GM19240 (cell line): Measurements from ENCODE around the gene GABRB3.

ENCODE experiments used
- DNase-seq: peaks from one replicate; pipeline ENCODE4 v3.0.0; 2011; ENCODE audit warnings: low spot score; ENCODE audit not compliant: insufficient read length

Gene GABRB3

GRCh38 chr15:26679927-26680326, 92.9 kb downstream of the GABRB3 start:
- no peak for DNase-seq

GRCh38 chr15:26676115-26676514, 96.8 kb downstream of the GABRB3 start:
- no peak for DNase-seq

GRCh38 chr15:26674467-26674866, 98.4 kb downstream of the GABRB3 start:
- no peak for DNase-seq

DNA sequence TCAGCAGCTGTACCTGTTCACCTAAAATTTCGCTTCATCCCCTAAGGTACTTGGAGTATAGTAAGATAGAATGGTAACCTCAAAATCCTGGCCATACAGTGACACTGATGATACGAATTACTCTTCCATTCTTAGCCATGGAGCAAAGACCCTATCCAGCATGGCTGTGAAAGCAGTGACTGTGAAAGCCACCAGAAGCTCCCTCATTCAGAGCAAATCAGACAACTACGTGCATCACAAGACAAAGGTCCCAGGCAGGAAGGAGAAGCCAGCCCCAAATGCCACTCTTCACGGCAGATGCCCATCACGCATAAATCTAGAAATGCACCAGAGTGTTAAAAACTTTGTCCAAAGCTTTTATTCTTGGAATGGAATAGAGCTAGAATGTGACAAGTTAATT, 99.4 kb downstream of the GABRB3 start:
- DNase-seq, result no peak

- no peak for DNase-seq
These were observed 102.8 kb downstream of the GABRB3 start for GRCh38 chr15:26670116-26670515.

GRCh38 chr15:26667222-26667988, 105.5 kb downstream of the GABRB3 start:
- DNase-seq, result no peak

DNA sequence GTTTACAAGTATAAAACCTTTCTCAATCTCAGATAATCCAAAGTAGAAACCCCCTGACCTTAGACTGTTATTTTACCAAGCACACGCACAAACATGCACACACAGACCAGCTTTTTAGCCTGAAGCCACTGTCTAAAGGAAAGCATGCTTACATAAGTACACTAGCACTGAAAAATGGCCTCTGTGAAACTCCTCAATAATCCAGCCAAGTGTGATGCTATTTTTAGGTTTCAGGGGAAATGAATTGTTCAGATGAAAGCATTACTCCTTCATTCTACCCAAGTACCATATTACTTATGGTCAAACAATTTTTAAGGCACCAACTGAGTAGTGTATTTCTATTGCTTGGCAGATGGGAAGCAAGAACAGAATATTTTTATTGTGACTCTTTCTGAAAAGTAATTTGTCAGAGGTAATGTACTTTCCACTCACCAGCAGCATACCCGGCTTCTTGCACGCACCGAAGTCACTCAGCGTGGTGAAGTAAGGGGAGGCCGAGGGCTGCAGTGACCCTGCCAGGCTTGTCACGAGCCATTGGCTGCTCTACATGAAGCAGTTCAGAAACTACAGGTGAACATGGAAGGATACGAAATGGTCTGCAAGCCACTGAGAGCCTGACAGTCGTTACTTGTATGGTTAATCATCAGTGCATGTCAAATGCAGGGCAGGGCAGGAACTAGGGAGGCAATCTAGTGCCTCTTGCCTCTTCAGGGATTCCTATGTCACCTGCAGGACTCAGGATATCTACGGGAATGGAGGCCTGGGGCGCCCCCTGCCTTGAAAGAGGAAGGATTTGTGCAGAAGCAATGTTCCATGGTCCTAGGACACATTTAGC, 106.7 kb downstream of the GABRB3 start:
- no peak for DNase-seq

DNA sequence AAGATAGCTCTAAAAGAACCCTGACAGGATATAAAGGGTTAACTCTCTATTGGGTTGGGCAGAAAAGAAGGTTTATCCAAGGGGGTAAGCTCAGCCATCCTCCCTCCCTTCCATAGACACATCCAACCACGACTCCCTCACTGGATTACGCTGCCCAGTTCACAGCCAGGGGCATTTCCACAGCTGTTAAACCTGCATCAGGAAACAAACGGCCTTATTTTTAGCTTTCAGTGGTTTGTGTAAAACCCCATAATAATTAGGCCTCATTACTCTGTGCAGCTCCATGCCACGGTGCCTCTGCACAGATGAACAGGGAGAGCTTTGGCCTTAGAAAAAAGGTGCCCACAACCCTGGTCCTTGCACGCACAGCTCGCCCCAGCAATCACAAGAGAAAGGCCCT, 110.6 kb downstream of the GABRB3 start:
- no peak for DNase-seq

DNA sequence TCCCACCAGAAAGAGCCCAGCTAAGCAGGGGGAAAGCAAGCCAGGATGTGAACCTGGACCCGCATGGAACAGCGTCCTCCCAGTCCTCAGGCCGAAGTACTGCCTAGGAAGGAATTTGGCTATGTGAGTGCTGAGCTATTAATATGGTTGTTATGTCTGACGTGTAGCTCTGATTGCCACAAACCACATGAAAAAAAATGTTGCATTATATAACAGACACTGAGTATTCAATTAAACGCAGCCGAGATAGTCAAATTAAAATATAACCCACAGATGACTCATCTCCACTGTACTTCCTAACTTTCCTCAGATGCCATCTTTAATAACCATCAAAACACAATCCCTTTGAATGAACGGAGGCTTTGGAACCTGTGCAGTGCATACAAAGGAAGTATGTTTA, 111.1 kb downstream of the GABRB3 start:
- DNase-seq, result no peak

DNA sequence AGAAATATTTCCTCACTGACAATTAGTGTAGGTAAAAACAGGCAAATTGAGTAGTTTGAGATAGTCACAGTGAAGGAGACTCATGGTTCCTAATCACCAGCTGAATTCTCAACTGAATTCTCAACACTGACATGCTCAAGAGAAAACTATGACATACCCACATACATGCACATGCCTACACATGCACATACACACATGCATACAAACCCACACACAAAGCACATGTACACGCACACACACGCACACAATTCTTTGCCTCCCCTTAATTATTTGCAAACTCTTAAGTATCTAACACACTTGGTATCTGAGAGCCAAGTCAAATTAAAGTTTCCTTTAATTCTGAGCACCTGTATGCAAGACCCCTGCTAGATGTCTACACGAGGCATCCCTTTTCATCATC, 111.8 kb downstream of the GABRB3 start:
- no peak for DNase-seq

- DNase-seq, result no peak
These were observed 112.6 kb downstream of the GABRB3 start for GRCh38 chr15:26660241-26660640.

DNA sequence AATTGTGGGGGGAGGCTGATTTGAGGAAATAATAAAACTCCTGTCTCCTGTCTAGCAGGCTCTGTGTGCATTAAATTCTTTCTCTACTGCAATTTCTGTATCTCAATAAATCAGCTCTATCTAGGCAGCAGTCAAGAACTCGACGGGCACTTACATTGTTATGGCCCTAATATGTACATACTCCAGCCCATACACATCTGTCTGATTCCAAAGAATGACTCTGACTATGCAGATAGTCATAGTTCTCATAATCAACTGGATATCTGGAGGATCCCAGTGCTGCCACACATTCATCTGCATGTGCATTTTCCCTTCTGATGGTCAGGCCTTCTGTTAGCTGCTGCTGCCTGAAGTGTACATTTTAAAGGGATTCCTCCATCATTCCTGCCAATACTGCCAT, 114.6 kb downstream of the GABRB3 start:
- no peak for DNase-seq

- DNase-seq, result no peak
These were observed 116.8 kb downstream of the GABRB3 start for GRCh38 chr15:26656080-26656479.

DNA sequence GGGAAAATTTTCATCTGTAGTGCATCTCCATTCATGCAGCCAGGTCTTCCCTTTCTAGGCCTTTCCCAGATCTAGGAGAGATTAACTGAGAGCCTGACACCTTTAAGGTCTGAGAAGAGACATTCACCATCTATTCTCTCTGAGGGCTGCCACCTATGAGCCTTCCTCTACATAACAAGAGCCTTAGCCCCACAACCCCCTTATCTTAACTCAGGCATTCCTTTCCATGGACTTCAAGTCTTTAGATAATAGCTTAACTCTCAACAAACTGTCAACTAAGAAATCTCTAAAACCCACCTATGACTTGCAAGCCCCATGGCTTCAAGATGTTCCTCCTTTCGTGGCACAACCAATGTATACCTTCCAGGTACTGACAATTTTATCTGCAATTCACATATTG, 121.0 kb downstream of the GABRB3 start:
- no peak for DNase-seq

GRCh38 chr15:26648676-26649075, 124.2 kb downstream of the GABRB3 start:
- DNase-seq, result no peak

- no peak for DNase-seq
These were observed 127.9 kb downstream of the GABRB3 start for GRCh38 chr15:26644948-26645347.

GRCh38 chr15:26641144-26641543, 131.7 kb downstream of the GABRB3 start:
- no peak for DNase-seq

- DNase-seq, result no peak
These were observed 132.3 kb downstream of the GABRB3 start for GRCh38 chr15:26640601-26641000.

GRCh38 chr15:26639966-26640365, 132.9 kb downstream of the GABRB3 start:
- DNase-seq, result no peak

- no peak for DNase-seq
These were observed 137.3 kb downstream of the GABRB3 start for GRCh38 chr15:26635614-26636013.

- no peak for DNase-seq
These were observed 137.8 kb downstream of the GABRB3 start for GRCh38 chr15:26635105-26635504.

DNA sequence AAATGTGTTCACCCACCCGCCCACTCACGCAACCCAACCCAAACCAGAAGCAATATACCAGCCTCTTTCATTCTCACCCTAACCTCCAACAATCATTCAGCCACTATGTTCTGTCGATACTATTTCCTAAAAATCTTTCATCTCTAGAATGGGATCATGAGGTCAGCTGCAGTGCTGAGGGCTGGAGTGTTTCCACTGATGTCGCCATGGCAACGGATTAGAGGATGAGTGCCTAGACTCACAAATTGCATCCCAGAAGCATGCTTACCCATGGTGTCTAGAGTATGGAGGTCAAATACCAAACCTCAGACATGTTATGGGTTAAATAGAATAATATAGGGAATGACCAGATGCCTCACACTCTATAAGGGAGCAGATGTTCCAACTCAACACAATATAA, 138.5 kb downstream of the GABRB3 start:
- DNase-seq, result no peak

DNA sequence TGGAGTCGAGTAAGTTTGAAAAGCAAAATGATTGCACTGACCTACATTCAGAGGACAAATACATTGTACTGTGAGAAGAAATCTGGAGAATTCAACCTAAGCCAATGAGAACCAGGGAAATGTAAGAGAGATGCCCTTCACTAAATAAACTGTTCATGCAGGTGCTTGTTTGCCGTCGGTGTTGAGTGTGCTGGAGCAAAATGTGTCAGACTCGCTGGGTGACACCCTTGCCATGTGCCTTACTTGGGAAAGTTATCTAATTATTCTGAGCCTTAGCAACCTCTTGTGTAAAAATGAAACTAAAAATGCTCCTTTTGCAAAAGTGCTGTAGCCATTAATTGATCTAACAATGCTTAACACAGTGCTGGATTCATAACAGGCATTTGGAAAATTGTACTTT, 140.4 kb downstream of the GABRB3 start:
- no peak for DNase-seq
